Trophoblast cell (in vitro differentiated cells and primary cell): ENCODE data around the gene ETNK1.

Source experiments
- DNase-seq, 2 donors: peaks; one replicate each; pipeline ENCODE4 v3.0.0-alpha.2; 2016
- H2AFZ ChIP-seq: 2 replicates; pipeline ENCODE4 v1.6.1; 2013; ENCODE audit warnings: low read length, moderate library complexity, mild to moderate bottlenecking; ENCODE audit not compliant: insufficient read depth, poor library complexity
- H2AK5ac ChIP-seq: 2 replicates; pipeline ENCODE4 v1.6.1; 2013; ENCODE audit warnings: mild to moderate bottlenecking, low read length
- H2BK120ac ChIP-seq: 2 replicates; pipeline ENCODE4 v1.6.1; 2013; ENCODE audit warnings: low read length, mild to moderate bottlenecking, moderate library complexity; ENCODE audit not compliant: insufficient read depth, poor library complexity
- H2BK12ac ChIP-seq: 2 replicates; pipeline ENCODE4 v1.6.1; 2013; ENCODE audit warnings: mild to moderate bottlenecking, low read length, moderate library complexity
- H2BK5ac ChIP-seq: 2 replicates; pipeline ENCODE4 v1.6.1; 2013; ENCODE audit warnings: low read length, low read depth, moderate library complexity, mild to moderate bottlenecking; ENCODE audit not compliant: poor library complexity
- H3K14ac ChIP-seq: 2 replicates; pipeline ENCODE4 v1.6.1; 2013; ENCODE audit warnings: mild to moderate bottlenecking, low read length
- H3K18ac ChIP-seq: 2 replicates; pipeline ENCODE4 v1.6.1; 2013; ENCODE audit warnings: mild to moderate bottlenecking, low read length
- H3K23ac ChIP-seq: 2 replicates; pipeline ENCODE4 v1.6.1; 2013; ENCODE audit warnings: low read length
- H3K27ac ChIP-seq: 2 replicates; pipeline ENCODE4 v1.5.1; 2013; ENCODE audit warnings: low read depth, mild to moderate bottlenecking, inconsistent platforms, low read length, moderate library complexity
- H3K27me3 ChIP-seq: 2 replicates; pipeline ENCODE4 v1.6.1; 2013; ENCODE audit warnings: inconsistent platforms, mild to moderate bottlenecking, low read length, moderate library complexity; ENCODE audit not compliant: insufficient read depth
- H3K36me3 ChIP-seq, 2 experiments: 1 replicate in 1 of 2; 2 replicates in 1 of 2; pipeline ENCODE4 v1.6.1; 2013; ENCODE audit warnings: low read length in 2 of 2, mild to moderate bottlenecking in 2 of 2, moderate library complexity in 1 of 2; ENCODE audit not compliant: insufficient read depth in 2 of 2, control insufficient read depth in 1 of 2
- H3K4ac ChIP-seq: 2 replicates; pipeline ENCODE4 v1.6.1; 2013; ENCODE audit warnings: low read depth, mild to moderate bottlenecking, low read length, moderate library complexity
- H3K4me1 ChIP-seq, 2 experiments: 1 replicate in 1 of 2; 2 replicates in 1 of 2; pipeline ENCODE4 v1.6.1; 2013; ENCODE audit warnings: low read length in 2 of 2, mild to moderate bottlenecking in 2 of 2, moderate library complexity in 1 of 2; ENCODE audit not compliant: insufficient read depth in 2 of 2, control insufficient read depth in 1 of 2
- H3K4me2 ChIP-seq: 2 replicates; pipeline ENCODE4 v1.6.1; 2013; ENCODE audit warnings: inconsistent platforms, mild to moderate bottlenecking, low read length, moderate library complexity
- H3K4me3 ChIP-seq: 2 replicates; pipeline ENCODE4 v1.5.1; 2013; ENCODE audit warnings: mild to moderate bottlenecking, low read depth, low read length, inconsistent platforms
- H3K79me1 ChIP-seq: one replicate; pipeline ENCODE4 v1.6.1; 2013; ENCODE audit warnings: low read length
- H3K79me2 ChIP-seq: 2 replicates; pipeline ENCODE4 v1.6.1; 2013; ENCODE audit warnings: low read length, mild to moderate bottlenecking; ENCODE audit not compliant: control insufficient read depth, insufficient read depth, poor library complexity
- H3K9ac ChIP-seq: 2 replicates; pipeline ENCODE4 v1.6.1; 2013; ENCODE audit warnings: mild to moderate bottlenecking, low read length
- H3K9me3 ChIP-seq: 2 replicates; pipeline ENCODE4 v1.6.1; 2013; ENCODE audit warnings: low read depth, mild to moderate bottlenecking, control low read depth, inconsistent platforms, low read length; ENCODE audit not compliant: insufficient read depth
- H4K12ac ChIP-seq: 2 replicates; pipeline ENCODE4 v1.6.1; 2013; ENCODE audit warnings: low read depth, mild to moderate bottlenecking, low read length, moderate library complexity
- H4K8ac ChIP-seq: 2 replicates; pipeline ENCODE4 v1.6.1; 2013; ENCODE audit warnings: low read depth, mild to moderate bottlenecking, low read length, moderate library complexity
- H4K91ac ChIP-seq: one replicate; pipeline ENCODE4 v1.6.1; 2013; ENCODE audit warnings: low read depth, mild to moderate bottlenecking, low read length, moderate library complexity
- WGBS: extraction: QIAGEN DNeasy Blood & Tissue Kit; methylation state at CpG from one replicate; pipeline ENCODE4 v1.1.7; 2013; ENCODE audit warnings: missing lambda C conversion rate; ENCODE audit not compliant: insufficient read length, insufficient coverage; ENCODE audit errors: extremely low coverage; 5-methylcytosine and 5-hydroxymethylcytosine counted together

ETNK1 gene

GRCh38 chr12:22668441-22668840, 43.5 kb downstream of the ETNK1 start:
- H3K36me3 ChIP-seq = peaks cover 0 to 3% of the 10 kb centered on the region in 2 experiments
- WGBS = no CpG with 5 or more reads among the region's 6 CpGs
- DNase-seq = no peak

GRCh38 chr12:22670762-22671161, 45.8 kb downstream of the ETNK1 start:
- no peak overlapping the region for H2BK5ac ChIP-seq
- no peak overlapping the region for H2BK120ac ChIP-seq
- no peaks in the 10 kb centered on the region for H3K9me3 ChIP-seq
- DNase-seq = peak in 1 of 2 donors; percentile 42
- no peak overlapping the region for H2AK5ac ChIP-seq
- no peak overlapping the region for H3K4me2 ChIP-seq
- H3K27ac ChIP-seq = no peak overlapping the region
- no peak overlapping the region for H3K4ac ChIP-seq
- no peak overlapping the region for H4K91ac ChIP-seq
- no peak overlapping the region for H3K9ac ChIP-seq
- H2AFZ ChIP-seq = no peak overlapping the region
- H4K8ac ChIP-seq = no peak overlapping the region
- no peak overlapping the region for H3K14ac ChIP-seq
- H3K79me1 ChIP-seq = no peaks in the 10 kb centered on the region
- no peaks in the 10 kb centered on the region for H3K4me1 ChIP-seq
- no peak overlapping the region for H4K12ac ChIP-seq
- H3K36me3 ChIP-seq = peaks cover 3 to 9% of the 10 kb centered on the region in 2 experiments
- H3K79me2 ChIP-seq = no peaks in the 10 kb centered on the region
- no peak overlapping the region for H3K23ac ChIP-seq
- no peaks in the 10 kb centered on the region for H3K27me3 ChIP-seq
- no peak overlapping the region for H2BK12ac ChIP-seq
- no peak overlapping the region for H3K18ac ChIP-seq
- H3K4me3 ChIP-seq = no peak overlapping the region

More at GRCh38 chr12:22668441-22668840, 43.5 kb downstream of the ETNK1 start:
- Histone ChIP-seq H2BK5ac (no peak overlapping the region), H3K14ac (no peak overlapping the region), H3K23ac (no peak overlapping the region), H3K4me1 (no peaks in the 10 kb centered on the region), H3K4me3 (no peak overlapping the region), H4K8ac (no peak overlapping the region), H2BK120ac (no peak overlapping the region), H3K4me2 (no peak overlapping the region), H2AFZ (no peak overlapping the region), H3K9me3 (no peaks in the 10 kb centered on the region), H4K12ac (no peak overlapping the region), H3K79me1 (no peaks in the 10 kb centered on the region), H3K79me2 (no peaks in the 10 kb centered on the region), H3K9ac (no peak overlapping the region), H2AK5ac (no peak overlapping the region), H3K27me3 (no peaks in the 10 kb centered on the region), H4K91ac (no peak overlapping the region), H3K4ac (no peak overlapping the region), H3K18ac (no peak overlapping the region), H3K27ac (no peak overlapping the region), H2BK12ac (no peak overlapping the region)

GRCh38 chr12:22672951-22673350, 48.0 kb downstream of the ETNK1 start:
- no peak overlapping the region for H2BK120ac ChIP-seq
- no CpG with 5 or more reads among the region's 3 CpGs for WGBS
- H3K18ac ChIP-seq = no peak overlapping the region
- H2AK5ac ChIP-seq = no peak overlapping the region
- no peak overlapping the region for H3K9ac ChIP-seq
- H4K12ac ChIP-seq = no peak overlapping the region
- no peak overlapping the region for H4K8ac ChIP-seq
- no peak for DNase-seq
- no peak overlapping the region for H3K4ac ChIP-seq
- no peaks in the 10 kb centered on the region for H3K79me2 ChIP-seq
- H3K23ac ChIP-seq = no peak overlapping the region
- no peak overlapping the region for H3K14ac ChIP-seq
- no peak overlapping the region for H3K4me3 ChIP-seq
- no peaks in the 10 kb centered on the region for H3K79me1 ChIP-seq
- no peak overlapping the region for H2BK5ac ChIP-seq
- peaks cover 5 to 9% of the 10 kb centered on the region in 2 experiments for H3K36me3 ChIP-seq
- H2AFZ ChIP-seq = no peak overlapping the region
- no peak overlapping the region for H4K91ac ChIP-seq
- H2BK12ac ChIP-seq = no peak overlapping the region
- no peaks in the 10 kb centered on the region for H3K27me3 ChIP-seq
- H3K4me2 ChIP-seq = no peak overlapping the region
- H3K27ac ChIP-seq = no peak overlapping the region
- no peaks in the 10 kb centered on the region for H3K9me3 ChIP-seq
- no peaks in the 10 kb centered on the region for H3K4me1 ChIP-seq

GRCh38 chr12:22677781-22678574, 53.0 kb downstream of the ETNK1 start:
- no peaks in the 10 kb centered on the region for H3K27me3 ChIP-seq
- H2AK5ac ChIP-seq = no peak overlapping the region
- H2BK5ac ChIP-seq = no peak overlapping the region
- H3K27ac ChIP-seq = no peak overlapping the region
- no peak overlapping the region for H3K9ac ChIP-seq
- no peak overlapping the region for H3K4ac ChIP-seq
- H3K4me3 ChIP-seq = no peak overlapping the region
- no peak overlapping the region for H4K8ac ChIP-seq
- no peak overlapping the region for H2AFZ ChIP-seq
- no peak overlapping the region for H3K23ac ChIP-seq
- H3K4me1 ChIP-seq = no peaks in the 10 kb centered on the region
- H3K18ac ChIP-seq = no peak overlapping the region
- no peaks in the 10 kb centered on the region for H3K79me2 ChIP-seq
- H4K91ac ChIP-seq = no peak overlapping the region
- H3K9me3 ChIP-seq = no peaks in the 10 kb centered on the region
- H4K12ac ChIP-seq = no peak overlapping the region
- H3K79me1 ChIP-seq = no peaks in the 10 kb centered on the region
- no peak overlapping the region for H2BK120ac ChIP-seq
- H3K14ac ChIP-seq = no peak overlapping the region
- H2BK12ac ChIP-seq = no peak overlapping the region
- WGBS = no CpG with 5 or more reads among the region's 6 CpGs
- no peak overlapping the region for H3K4me2 ChIP-seq
- peaks cover 11 to 13% of the 10 kb centered on the region in 2 experiments for H3K36me3 ChIP-seq
- no peak for DNase-seq
